Stimulated activated CD4-positive, alpha-beta T cell treated with anti-CD3 and anti-CD28 coated beads, Interleukin-4, amount 100 ng/mL, for 48 hours (primary cell): ENCODE measurements around the gene STX8.
"Not testable (repeated sequence)": the region's sequence is repeated elsewhere in the genome, so short reads cannot be mapped to it uniquely, and the experiment has no call there.

Experiments used
- DNase-seq, 2 donors: peaks; one replicate each; pipeline ENCODE4 v3.0.0-alpha.2; 2020; ENCODE audit warnings: low read depth in 2 of 2

The STX8 gene

DNA sequence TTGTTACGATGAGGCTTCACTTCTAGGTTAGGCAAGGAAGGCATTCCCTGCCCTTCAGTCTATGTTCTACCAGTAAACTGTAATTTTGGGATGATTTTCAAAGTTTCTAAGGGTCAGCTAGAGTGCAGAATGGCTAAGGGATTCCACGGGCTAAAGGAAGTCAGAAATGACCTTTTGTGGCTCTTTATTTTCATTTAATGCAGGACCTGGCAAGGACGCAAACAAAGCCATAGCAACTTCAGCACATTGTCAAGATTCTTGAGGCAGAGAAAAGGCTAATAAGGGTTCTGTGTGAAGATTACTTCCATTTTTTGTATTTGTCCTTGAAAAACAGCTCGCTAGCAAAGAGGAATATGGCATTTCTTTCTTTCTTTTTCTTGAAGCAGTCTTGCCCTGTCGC, 76.6 kb downstream of the STX8 start:
- DNase-seq: no peak

DNA sequence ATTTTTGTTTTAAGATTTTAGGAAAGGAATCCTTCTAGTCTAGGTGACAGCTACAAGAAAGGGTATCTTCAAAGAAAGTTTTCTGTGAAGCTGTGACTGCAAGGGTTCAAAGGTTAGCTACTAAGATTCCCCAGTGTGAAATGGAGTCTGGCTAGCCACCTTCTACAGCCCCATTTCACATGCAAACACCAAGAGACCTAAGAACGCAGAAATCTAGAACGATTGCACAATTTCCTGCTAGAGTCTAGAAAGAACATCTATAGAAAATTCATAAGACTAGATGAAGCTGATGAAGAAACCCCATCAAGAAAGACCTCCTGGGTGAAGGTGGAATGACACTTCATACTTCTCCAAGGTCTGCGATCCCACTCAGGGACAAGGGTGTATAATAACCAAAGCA, 77.1 kb downstream of the STX8 start:
- no peak for DNase-seq

DNA sequence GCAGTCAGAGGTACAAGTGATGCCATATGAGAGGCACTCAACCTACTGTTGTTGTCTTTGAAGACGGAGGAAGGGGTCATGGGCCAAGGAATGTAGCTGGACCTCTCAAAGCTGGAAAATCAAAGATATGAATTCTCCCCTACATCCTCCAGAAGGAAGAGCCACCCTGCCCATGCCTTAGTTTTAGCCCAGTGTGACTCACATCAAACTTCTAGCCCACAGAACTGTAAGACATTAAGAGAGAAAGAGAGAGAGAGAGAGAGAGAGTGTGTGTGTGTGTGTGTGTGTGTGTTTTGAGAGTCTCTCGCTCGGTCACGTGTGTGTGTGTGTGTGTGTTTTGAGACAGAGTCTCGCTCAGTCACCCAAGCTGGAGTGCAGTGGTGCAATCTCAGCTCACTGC, 87.1 kb downstream of the STX8 start:
- no peak for DNase-seq

DNA sequence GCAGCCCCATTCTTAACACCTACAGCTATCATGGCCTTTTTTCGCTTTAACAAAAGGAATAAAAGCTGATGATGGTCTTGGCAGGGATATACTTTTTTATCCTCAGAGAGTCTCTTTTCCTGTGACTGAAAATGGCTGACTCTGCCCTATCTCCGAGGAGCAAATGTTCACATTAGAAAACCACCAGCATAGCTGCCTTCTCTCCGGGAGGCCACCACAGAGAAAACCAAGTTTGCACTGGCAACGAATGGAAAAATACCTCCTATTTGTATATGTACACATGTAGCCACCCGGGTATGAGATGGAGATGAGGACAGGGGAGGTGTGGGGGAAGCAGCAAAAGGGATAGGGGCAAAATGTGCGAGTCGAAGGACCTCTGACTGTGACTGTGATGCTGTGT, 88.2 kb downstream of the STX8 start:
- DNase-seq: no peak

DNA sequence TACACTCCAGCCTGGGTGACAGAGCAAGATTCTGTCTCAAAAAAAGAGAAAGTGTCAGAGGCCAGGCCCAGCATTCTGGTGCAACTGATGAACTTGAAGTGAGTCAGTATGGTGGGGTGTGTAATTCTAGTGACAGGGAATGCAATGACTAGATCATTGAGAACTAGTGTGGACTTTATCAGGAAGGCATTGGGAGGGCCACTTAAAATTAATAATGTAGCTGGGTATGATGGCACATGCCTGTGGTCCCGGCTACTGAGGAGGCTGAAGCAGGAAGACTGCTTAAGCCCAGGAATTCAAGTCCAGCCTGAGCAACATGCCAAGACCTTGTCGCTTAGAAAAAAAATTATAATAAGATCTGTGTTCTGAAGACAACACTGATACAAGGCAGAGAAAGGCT, 90.8 kb downstream of the STX8 start:
- DNase-seq: no peak

DNA sequence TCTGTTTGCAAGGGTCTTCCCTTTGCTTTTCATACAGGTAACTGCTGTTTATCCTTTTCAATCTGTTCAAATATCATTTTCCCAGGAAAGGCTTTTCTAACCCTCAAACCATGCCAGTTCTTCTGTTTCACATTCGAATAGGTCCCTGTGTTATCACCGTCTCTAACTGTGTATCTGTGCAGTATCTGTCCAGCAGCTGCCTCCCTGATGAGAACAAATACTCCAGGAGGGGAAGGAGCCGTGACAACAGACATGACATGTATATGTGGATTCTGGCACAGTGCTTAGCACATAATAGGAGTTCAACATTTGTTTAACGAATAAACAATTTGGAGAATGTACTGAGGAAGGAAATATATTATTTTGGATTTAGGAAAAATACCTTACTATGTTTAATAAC, 95.7 kb downstream of the STX8 start:
- DNase-seq: no peak

DNA sequence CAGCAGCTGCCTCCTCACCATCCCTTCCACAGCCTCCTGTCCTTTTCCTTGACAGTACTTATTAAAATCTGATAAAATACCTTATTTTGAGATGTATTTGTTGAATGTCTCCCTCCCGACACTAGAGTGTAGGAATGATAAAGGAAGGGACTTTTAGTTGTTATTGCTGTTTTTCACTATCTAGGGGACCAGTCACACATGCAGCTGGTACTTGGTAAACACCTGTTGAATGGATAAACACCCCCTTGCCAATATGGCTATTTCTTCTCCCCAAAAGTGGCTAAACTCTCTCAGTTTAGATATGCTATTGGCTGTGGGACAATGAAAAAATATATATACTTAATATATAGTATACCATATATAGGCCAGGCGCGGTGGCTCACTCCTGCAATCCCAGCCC, 96.7 kb downstream of the STX8 start:
- no peak for DNase-seq

DNA sequence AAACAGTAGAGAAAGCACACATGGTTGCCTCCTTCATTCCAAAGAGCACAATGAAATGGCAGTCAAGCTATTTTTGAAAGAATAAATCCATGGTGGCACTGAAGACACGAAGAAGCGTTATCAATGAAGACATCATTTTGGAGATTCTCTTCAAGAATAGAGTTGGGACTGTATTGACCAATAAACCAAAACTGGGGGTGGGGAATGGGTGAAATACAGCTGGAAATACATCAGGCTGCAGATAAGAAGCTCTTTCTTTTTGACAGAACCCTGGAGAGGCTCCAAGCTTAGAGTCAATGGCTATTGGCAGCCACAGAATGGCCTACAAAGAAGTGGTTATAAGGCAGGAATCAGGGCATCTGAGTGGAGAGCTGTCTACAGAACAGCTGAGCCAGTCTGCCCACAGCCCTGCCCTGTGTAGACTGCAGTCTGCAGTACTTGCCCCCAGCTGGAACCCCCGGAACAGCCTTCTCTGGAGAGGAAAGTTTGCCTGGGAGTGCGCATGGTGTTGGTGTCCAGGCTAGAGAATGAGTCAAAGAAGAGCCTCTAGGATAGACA, 100.4 kb downstream of the STX8 start:
- no peak for DNase-seq

DNA sequence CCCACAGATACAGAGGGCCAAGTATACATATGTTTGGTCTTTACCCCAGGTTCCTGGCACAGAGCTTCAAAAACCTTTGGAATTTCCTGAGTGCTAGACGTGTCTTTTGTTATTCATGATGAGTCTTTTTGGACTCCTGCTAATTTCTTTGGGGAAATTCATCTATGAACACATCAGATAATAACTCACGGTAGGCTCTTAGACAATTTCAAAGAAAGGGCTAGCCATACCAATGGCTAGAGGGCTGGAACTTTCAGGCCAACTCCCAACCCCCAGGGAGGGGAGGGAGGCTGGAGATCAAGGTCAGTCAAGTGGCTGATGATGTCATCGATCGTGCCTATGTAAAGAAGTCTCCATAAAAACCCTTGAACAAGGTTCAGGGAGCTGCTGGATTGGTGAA, 101.9 kb downstream of the STX8 start:
- no peak for DNase-seq

DNA sequence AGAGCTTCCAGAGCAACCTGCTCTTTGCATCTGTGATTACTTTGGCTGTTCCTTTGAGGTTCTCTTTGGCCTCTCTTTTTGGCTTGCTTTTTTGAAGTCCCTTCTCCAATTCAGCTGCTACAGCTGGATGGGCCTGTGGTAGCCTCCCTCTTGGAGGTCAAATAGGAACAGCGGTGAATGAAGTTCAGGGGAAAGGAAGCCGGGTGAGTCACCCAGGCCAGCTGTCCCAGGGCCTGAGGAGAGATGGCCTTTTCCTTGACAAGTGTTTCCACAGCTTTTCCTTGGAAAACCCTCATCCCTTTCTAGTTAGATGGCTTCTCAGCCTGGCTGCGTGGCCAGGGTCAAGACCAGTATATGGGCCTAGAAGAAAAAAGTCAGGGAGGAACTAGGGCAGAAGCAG, 103.1 kb downstream of the STX8 start:
- DNase-seq: no peak

DNA sequence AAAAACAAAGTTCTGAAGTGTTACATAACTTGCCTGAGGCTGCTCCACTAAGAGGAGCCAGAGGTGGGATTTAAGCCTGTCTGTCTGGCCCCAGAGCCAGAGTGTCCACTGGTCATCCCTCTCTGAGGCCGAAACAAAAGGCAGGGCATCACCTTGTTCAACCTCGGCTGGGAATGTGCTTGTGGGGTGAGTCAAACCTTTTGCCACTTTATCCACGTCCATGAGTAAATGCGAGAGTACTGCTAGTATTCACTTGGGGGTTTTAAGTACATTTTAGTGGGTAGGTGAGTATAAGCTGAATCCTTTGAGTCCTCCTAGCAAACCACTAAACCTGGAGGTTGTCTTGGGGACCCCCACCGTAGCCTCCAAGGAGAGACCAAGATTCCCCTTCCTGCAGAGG, 103.5 kb downstream of the STX8 start:
- no peak for DNase-seq

DNA sequence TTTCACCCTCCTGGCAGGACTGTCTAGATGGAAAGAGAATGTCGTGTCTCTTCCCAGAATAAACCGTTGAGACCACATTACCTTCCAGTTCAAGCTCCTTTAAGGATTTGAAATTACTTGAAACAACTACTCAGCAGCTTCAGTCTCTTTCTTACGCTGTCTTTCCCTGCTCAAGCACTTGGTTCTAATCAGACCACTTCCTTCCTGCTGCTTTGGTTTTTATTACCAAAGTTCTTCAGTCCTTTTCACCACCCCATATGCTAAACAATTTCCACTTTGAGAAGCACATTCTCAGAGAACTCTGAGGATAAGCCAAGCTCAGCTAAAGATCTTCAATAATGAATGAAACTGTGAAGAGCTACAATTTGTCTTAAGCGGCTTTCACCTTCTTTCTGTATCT, 105.4 kb downstream of the STX8 start:
- no peak for DNase-seq

DNA sequence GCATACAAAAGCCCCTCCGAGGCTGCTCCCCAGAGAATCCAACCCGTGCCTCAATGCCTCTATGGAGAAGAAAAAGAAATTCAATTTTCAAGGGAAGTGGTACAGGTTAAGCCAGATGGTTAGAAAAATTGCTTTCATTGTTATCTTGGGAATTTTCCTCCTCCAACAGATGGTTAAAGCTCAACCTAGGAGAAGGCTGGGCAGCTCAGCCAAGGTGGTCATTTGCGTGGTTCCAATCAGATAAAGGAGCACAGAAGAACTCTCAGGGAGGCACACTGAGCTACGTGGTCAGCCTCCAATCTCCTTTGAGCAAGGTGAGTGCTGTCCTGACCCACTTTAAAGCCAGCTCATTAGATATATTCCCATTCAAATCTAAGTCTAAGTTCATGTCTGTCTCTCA, 106.7 kb downstream of the STX8 start:
- DNase-seq: no peak

DNA sequence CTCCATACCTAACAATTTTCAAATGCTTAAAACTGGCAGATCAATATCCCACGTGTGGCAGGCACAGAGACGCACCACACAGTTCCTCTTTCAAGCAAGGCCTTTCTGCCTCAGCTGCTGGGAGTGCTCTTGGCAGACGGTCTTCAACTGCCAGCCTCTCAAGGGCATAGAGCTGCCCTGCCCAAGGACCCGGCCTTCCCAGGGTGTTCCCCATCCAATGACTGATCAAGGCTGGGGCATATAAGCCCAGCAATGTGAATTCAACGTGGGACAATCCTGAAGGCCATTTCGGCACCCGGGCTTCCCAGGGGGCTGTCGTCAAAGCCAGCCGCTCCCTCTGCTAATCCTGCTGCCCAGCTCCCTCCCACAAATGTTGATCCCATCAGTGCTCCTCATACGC, 107.1 kb downstream of the STX8 start:
- no peak for DNase-seq

DNA sequence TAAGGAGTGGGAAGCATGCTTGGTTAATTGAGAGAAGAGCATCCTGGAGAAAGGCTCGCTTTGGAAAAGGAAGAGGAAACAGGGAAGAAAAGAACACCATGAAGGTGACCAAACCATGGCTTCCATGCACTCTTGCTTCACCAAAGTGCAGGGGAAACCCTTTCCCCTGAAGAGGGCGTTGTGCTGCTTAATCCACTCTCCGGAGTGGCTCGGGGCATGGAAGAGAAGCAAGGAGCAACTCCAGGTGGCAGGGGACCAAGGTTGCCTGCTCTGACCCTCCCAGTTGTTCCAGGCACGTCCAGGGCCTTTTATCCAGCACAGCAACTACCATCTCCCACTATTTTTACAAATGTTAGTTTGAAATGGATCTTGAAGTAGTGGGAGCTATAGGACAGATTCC, 108.1 kb downstream of the STX8 start:
- DNase-seq: no peak

DNA sequence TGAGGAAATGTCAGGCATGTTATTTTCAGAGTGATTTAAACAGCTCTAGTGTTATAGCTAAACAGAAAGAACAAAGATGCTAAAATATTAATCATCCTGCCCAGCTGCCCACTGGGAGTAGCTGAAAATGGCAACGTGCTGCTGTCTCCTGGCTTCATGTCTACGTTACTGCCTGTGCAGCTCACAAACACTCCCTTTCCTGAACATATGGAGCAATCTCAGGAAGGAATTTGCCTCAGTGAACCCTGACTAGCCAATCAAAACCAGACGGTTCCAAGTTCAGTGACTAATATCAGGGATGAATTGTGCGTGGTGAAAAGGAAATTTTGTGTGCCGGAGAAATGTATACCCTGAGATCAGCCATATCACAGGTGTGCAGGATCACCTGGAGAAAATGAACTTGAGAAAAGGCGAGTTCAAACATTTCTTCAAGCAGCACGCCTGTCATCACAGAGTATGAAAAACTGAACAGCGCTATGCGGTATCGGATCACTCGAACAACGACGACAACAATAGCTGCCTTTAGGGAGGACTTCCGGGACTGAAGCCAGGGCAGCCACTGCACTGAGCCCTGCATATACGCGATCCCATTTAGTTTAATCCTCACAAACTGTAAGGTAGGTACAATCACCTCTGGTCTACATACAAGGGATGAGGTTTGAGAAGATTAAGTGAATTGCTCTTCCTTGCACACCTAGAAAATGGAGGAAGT, 110.3 kb downstream of the STX8 start:
- DNase-seq: no peak

DNA sequence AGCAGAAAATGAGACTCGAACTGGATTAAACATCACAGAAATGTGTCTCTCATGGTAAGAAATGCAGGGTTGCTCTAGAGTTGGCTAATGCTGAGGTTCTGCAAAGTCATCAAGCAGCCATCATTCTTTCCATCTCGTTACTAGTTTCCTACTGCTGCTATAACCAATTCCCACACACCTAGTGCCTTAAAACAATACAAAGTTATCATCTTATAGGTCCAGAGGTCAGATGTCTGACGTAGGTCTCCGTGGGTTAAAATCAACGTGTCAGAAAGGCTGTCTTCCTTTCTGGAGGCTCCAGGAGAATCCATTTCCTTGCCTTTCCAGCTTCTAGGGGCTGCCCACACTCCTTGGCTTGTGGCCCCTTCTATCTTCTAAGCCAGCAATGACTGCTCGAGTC, 118.6 kb downstream of the STX8 start:
- DNase-seq: no peak

DNA sequence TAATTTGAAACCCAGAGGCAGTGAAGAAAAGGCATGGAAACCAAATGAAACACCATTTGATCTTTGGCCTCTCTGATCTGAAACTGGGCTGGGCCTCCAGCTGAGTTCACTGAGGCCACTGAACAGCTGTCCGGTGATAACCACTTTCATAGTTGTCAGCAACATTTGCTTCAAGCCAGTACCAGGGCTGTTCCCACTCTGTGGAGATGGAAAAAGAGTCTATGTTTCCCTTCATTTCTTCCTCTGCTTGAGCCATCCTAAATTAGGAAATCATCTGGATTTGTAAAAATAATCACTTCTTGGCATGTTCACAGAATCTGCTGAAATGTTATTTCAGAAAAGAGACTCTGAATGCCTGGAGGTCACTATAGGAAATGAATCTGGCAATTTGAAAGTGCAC, 119.3 kb downstream of the STX8 start:
- DNase-seq: no peak

DNA sequence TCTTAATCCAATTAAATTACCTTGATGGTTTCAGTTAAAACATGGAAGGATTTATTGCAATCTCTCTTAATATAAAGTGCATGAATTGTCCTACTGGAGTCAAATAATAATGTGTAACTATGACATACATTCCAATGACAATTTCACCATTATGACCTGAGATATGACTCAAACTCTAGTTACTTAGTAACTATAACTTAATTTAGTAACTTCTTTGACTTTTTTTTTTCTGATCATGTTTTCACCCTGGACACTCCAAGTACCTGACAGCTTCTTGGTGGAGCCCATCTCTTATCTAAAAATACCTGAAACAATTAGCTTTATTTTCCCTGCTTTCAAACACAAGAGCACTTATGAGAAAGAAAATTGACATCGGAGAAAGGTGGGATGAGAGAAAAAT, 123.7 kb downstream of the STX8 start:
- no peak for DNase-seq

DNA sequence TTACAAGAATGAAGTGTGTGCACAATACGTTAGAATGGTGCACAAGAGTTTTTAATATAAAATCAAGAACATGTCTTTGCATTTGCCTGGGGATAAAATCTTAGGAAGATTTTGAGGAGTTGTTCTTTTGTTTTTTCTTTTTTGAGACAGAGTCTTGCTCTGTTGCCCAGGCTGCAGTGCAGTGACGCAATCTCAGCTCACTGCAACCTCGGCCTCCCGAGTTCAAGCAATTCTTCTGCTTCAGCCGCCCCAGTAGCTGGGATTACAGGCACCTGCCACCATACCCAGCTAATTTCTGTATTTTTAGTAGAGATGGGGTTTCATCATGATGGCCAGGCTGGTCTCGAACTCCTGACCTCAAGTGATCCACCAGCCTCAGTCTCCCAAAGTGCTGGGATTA, 128.3 kb downstream of the STX8 start:
- DNase-seq: not testable (repeated sequence)

DNA sequence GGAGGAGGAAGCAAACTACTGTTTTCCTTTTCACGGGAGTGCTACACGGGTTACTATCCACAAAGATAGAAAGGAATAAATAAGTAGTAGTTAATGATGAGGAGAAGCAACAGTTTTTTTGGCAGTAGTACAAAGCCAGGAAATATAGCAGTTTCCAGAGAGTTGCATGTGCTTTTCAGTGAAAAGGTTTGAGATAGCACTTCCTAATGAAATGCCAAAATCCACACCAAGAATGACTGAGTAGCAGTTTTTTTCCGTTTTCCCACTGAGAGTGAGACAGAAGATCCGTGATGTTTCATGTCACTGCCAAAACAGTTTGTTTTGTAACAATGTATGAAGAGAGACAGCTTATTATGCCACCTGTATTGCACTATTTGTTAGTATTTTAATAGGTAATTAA, 129.1 kb downstream of the STX8 start:
- DNase-seq: no peak

DNA sequence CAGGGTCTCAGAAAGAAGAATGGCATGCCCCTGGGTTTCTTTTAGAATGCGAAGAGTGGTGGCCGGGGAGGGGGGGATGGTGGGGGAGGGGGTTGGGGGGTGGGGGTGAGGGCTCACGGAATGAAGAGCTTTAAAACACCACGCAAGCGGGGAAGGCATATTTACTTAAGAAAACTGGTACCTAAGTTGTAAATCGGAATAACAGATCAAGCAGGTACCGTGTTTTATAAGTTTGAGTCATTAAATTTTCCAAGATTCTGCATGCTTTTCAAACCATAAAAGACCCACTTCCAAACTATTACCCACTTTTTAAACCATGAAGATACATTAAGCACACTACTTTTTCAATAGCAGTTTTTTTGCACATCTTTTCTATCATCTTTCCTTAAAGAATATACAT, 130.2 kb downstream of the STX8 start:
- no peak for DNase-seq

DNA sequence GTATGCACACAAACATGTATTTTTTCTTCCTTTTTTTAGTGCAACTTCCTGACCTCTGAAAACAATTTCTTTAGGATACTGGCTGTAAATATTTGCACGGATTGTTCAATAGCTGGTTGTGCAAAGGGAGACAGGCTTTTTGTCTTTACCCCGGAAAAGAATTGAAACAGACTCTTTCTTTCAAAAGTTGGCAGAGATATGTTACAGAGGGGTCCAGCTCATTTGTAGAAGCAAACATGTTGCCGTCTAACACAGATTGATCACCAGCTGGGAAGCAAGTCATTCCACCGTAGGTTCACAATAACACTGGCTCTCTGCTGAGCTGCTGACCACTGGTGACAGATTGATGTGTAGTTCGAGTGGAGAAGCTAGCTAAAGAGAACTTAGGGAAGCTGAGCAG, 130.9 kb downstream of the STX8 start:
- DNase-seq: no peak

DNA sequence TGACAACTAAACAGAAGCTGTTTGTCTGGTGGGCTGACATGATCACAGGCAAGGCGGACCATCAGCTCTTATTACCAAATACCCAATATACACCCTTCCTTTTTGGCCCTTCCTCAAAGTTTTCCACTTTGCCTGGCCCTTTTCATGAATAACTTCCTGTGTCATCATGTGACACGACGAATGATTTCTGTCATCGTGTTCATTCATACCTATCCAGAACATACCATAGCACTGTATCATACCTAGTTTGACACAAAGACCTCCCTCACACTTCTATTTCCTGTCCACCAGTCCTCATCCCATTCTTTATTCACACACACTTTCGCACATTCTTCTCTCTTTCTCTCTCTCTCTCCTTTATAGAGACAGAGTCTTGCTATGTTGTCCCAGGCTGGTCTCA, 131.8 kb downstream of the STX8 start:
- DNase-seq: no peak
